Measurements from ENCODE around the gene CLIP1. TPM values are rescaled to one million over a fixed set of nuclear protein-coding genes. Genes with fewer than 3 reads are reported as not detected.

Gene CLIP1
- total RNA-seq, 2 experiments from 2014 or later, result 52.0 to 54.9 TPM

DNA sequence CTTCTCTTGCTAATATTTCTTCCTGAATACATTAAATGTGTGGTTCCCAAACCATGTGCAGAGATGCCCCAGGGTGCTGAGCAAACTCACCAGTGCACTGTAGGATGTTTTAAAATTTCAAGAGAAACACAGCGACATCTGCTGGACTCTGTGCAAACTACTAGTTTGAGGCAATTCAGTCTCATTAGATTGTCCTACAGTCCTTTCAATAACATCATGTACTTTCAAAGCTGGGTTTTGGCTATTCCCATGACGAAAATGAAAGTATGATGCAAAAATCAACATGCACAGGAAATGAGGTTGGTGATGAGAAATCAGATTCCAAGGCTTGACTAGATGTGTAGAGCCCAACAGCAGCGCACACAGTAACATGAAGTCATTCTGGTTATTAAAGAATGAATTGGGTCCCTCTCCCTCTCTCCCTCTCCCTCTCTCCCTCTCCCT, 66.3 kb downstream of the CLIP1 start:
- DNase-seq (peak; percentile 8 to 72 (median 44)), ATAC-seq (ENCODE audit: poor library complexity) (peak; percentile 91)
- Histone ChIP-seq H3K4me3 (ENCODE audit: low read length) (no peak overlapping the region), H3K27ac (ENCODE audit: low read depth in 1 of 2, low read length in 2 of 2) (no peak overlapping the region), H3K4me1 (ENCODE audit: insufficient read depth, low read length) (no peaks in the 10 kb centered on the region), H3K36me3 (ENCODE audit: insufficient read depth, low read length) (peaks cover 53% of the 10 kb centered on the region), H3K9me3 (ENCODE audit: control insufficient read depth in 1 of 2, insufficient read depth in 1 of 2, low read length in 2 of 2) (no peaks in the 10 kb centered on the region), H3K27me3 (ENCODE audit: control insufficient read depth in 1 of 2, insufficient read depth in 2 of 2, low read length in 2 of 2) (no peaks in the 10 kb centered on the region)
- H3K4me1 Mint-ChIP-seq (ENCODE audit: low read depth), result peaks cover 10% of the 10 kb centered on the region
- no peaks in the 10 kb centered on the region for H3K9me3 Mint-ChIP-seq
- H3K36me3 Mint-ChIP-seq (ENCODE audit: low read depth), result peaks cover 61% of the 10 kb centered on the region
- H3K4me3 Mint-ChIP-seq, result no peak overlapping the region
- TF ChIP-seq CTCF (IDR thresholded peaks at IDR 0.05), result peak; percentile 95
- H3K27ac Mint-ChIP-seq, result no peak overlapping the region
- ChIA-PET POLR2A (interaction anchor here (1.5 kb wide), 1 partner anchor 144 kb away, joined by 3 read pairs; the partner anchor contains the start of gene ZCCHC8), CTCF (interaction anchor here (0.6 to 1.7 kb wide), 3 partner anchors 17 to 96 kb away, joined by 3 to 4 read pairs (median 3); no protein-coding TSS in a partner anchor)
- intact Hi-C loops (cut with DNase I, micrococcal nuclease), result loop anchor here in 1 of 2 experiments (5.0 kb wide), 1 partner anchor 304 kb away; no protein-coding TSS in a partner anchor
- H3K27me3 Mint-ChIP-seq, result no peaks in the 10 kb centered on the region

- peaks cover 51% of the 10 kb centered on the region for H3K36me3 ChIP-seq (ENCODE audit: insufficient read depth, low read length)
- H3K27ac Mint-ChIP-seq, result no peak overlapping the region
- H3K27me3 ChIP-seq (ENCODE audit: control insufficient read depth in 1 of 2, insufficient read depth in 2 of 2, low read length in 2 of 2), result no peaks in the 10 kb centered on the region
- peaks cover 61% of the 10 kb centered on the region for H3K36me3 Mint-ChIP-seq (ENCODE audit: low read depth)
- no peaks in the 10 kb centered on the region for H3K9me3 Mint-ChIP-seq
- ChIA-PET CTCF (interaction anchor here (1.3 to 1.7 kb wide), 3 partner anchors 18 to 301 kb away, joined by 3 to 4 read pairs (median 3); no protein-coding TSS in a partner anchor), POLR2A (interaction anchor here (1.5 kb wide), 1 partner anchor 145 kb away, joined by 3 read pairs; the partner anchor contains the start of gene ZCCHC8)
- H3K4me1 ChIP-seq (ENCODE audit: insufficient read depth, low read length), result no peaks in the 10 kb centered on the region
- intact Hi-C loops (cut with DNase I, micrococcal nuclease), result loop anchor here in 1 of 2 experiments (5.0 kb wide), 1 partner anchor 303 kb away; no protein-coding TSS in a partner anchor
- peaks cover 10% of the 10 kb centered on the region for H3K4me1 Mint-ChIP-seq (ENCODE audit: low read depth)
- DNase-seq, result no peak
- ATAC-seq (ENCODE audit: poor library complexity), result no peak
- no peak overlapping the region for H3K4me3 Mint-ChIP-seq
- no peak overlapping the region for H3K27ac ChIP-seq (ENCODE audit: low read depth in 1 of 2, low read length in 2 of 2)
- no peaks in the 10 kb centered on the region for H3K9me3 ChIP-seq (ENCODE audit: control insufficient read depth in 1 of 2, insufficient read depth in 1 of 2, low read length in 2 of 2)
- H3K4me3 ChIP-seq (ENCODE audit: low read length), result no peak overlapping the region
- no peak for TF ChIP-seq CTCF (IDR thresholded peaks at IDR 0.05)
- no peaks in the 10 kb centered on the region for H3K27me3 Mint-ChIP-seq
These were observed 66.8 kb downstream of the CLIP1 start for GRCh38 chr12:122355706-122356105.

- no peaks in the 10 kb centered on the region for H3K27me3 Mint-ChIP-seq
- ATAC-seq (ENCODE audit: poor library complexity) (no peak), DNase-seq (no peak)
- H3K36me3 Mint-ChIP-seq (ENCODE audit: low read depth), result peaks cover 62% of the 10 kb centered on the region
- ChIA-PET CTCF (interaction anchor here (1.3 to 1.7 kb wide), 2 partner anchors 20 to 301 kb away, joined by 3 read pairs; no protein-coding TSS in a partner anchor), POLR2A (interaction anchor here (1.5 kb wide), 1 partner anchor 145 kb away, joined by 3 read pairs; the partner anchor contains the start of gene ZCCHC8)
- peaks cover 10% of the 10 kb centered on the region for H3K4me1 Mint-ChIP-seq (ENCODE audit: low read depth)
- no peak overlapping the region for H3K4me3 Mint-ChIP-seq
- H3K9me3 ChIP-seq (ENCODE audit: control insufficient read depth in 1 of 2, insufficient read depth in 1 of 2, low read length in 2 of 2), result no peaks in the 10 kb centered on the region
- no peaks in the 10 kb centered on the region for H3K4me1 ChIP-seq (ENCODE audit: insufficient read depth, low read length)
- intact Hi-C loops (cut with DNase I, micrococcal nuclease), result loop anchor here in 1 of 2 experiments (5.0 kb wide), 1 partner anchor 303 kb away; no protein-coding TSS in a partner anchor
- no peaks in the 10 kb centered on the region for H3K9me3 Mint-ChIP-seq
- peaks cover 52% of the 10 kb centered on the region for H3K36me3 ChIP-seq (ENCODE audit: insufficient read depth, low read length)
- no peaks in the 10 kb centered on the region for H3K27me3 ChIP-seq (ENCODE audit: control insufficient read depth in 1 of 2, insufficient read depth in 2 of 2, low read length in 2 of 2)
- no peak overlapping the region for H3K4me3 ChIP-seq (ENCODE audit: low read length)
- no peak overlapping the region for H3K27ac ChIP-seq (ENCODE audit: low read depth in 1 of 2, low read length in 2 of 2)
- TF ChIP-seq CTCF (IDR thresholded peaks at IDR 0.05), result no peak
- H3K27ac Mint-ChIP-seq, result no peak overlapping the region
These were observed 67.4 kb downstream of the CLIP1 start for GRCh38 chr12:122354958-122355641.

Data from CD4-positive, alpha-beta T cell (primary cell).